Subcutaneous adipose tissue (tissue), 4 donors: Measurements from ENCODE around the gene LRRC4C. TPM values are rescaled to one million over a fixed set of nuclear protein-coding genes. Genes with fewer than 3 reads are reported as not detected.

Source experiments
- CTCF ChIP-seq: fragments of 450-650 bp; IDR thresholded peaks from one replicate; pipeline ENCODE4 v1.5.1; 2016; ENCODE audit warnings: low read depth, mild to moderate bottlenecking, control low read depth, antibody characterized with exemption, moderate library complexity
- total RNA-seq, 4 donors: library from RNA; depleted of rRNA; stranded (reverse); fragments of >200 nt; gene quantifications; one replicate each; pipeline ENCODE4 v1.1.0, GENCODE V29; 2016

The LRRC4C gene
- total RNA-seq, 4 donors from 2014 or later, result 0.16 to 1.3 (median 1.0) TPM; not detected in 1

DNA sequence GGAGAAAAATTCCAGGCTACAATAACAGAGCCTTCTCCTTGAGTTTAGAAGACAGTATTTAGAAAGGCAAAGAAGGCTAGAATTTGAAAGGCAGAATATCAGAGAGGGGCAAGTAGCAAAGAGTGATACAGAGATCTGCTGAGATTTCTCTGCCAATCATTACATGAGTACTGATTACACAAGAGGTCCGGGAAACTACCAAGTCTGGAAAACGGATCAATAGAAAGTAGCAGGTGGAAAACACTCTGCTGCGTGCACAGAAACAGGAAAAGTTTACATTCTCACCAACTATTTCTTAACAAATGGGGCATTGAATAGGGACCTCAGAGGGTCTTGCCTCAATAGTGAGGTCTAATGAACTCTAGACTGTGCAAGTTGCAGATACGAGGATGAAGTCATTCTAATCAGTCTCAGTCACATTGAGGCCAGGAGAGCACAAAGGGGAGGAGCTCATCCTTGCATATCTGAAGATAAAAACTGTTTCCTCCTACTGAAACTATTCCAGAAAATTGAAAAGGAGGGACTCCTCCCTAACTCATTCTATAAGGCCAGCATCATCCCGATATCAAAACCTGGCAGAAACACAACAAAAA lies 1099.2 kb downstream of the LRRC4C start:
- TF ChIP-seq CTCF, result no peak

DNA sequence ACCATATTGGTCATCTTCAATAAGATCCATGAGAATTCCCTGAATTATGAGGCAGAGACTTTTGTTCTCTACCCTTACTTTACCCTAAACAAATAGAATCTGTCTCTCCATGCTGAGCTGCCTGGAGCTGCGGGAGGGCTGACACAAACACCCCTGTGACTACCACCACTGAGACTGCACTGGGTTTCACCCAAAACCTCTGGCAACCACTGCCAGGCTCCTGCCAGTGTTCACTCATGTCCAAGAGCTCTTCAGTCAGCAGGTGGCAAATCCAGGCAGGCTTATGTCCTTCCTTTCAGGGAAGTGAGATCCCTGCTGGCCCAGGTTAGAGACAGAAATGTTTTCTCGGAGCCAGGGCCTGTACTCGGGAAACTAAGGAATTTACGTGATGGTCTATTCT lies 1105.3 kb downstream of the LRRC4C start:
- TF ChIP-seq CTCF, result no peak

GRCh38 chr11:40340911-40341310 lies 1118.5 kb downstream of the LRRC4C start:
- TF ChIP-seq CTCF, result no peak

DNA sequence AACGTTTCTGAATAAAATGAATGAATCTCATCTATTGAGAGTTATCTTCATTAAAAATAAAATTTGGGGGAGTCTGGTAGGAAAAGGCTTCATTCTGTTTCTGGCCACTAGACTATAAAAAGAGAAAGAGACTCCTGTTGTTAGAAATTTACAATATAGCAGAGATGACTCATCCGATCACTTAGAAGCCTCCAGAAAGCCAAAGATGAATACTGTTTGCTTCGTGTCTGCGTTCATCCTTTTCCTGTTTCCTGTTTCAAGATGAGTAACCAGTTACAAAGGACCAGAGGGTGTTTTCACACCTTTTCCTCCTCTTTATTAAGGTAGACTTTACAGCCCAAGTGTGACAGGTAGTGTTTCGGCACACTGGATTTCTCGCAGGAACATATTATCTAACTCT lies 1120.7 kb downstream of the LRRC4C start:
- TF ChIP-seq CTCF, result no peak

DNA sequence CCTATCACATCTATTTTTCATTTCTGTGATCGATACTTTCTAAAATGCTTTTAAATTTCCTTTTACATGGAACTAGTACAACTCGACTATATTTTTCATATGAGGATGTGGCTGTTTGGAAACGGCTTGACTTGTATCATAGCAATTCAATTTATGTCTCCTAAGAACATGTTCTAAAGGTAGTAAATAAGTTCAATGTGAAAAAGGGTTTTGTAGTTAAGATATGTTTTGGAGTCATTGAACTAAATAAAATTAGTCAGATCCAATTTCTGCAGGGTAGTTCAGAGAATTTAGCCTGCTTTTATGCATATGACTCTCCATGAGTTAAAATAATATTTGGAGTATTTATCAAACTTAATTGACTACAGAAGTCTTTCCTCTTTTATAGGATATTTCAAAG lies 1121.4 kb downstream of the LRRC4C start:
- no peak for TF ChIP-seq CTCF

DNA sequence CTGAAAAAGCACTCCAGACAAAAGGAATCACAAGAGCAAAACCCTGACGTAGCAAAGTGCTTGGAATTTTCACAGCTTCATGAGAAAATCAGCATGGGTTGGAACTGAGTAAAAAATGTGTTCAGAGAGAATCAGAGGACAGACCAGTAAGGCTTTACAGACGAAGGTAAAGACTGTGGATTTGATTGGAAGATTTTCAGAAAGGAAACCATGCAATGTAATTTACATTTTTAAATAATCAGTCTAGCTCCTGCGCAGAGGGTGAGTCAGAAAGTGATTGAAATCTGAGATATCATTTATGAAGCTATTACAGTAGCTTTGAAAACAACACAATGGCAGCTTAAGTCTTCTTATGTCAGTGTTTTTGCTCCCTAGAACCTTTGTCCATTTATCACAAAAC lies 1122.3 kb downstream of the LRRC4C start:
- no peak for TF ChIP-seq CTCF

GRCh38 chr11:40328890-40329614 lies 1130.4 kb downstream of the LRRC4C start:
- no peak for TF ChIP-seq CTCF
